HG03342 (cell line): ENCODE data around the gene KLF11.
"Not testable (repeated sequence)": the region's sequence is repeated elsewhere in the genome, so short reads cannot be mapped to it uniquely, and the experiment has no call there.

Source experiments
- ATAC-seq: cut with Tn5 transposase; IDR thresholded peaks from one replicate; pipeline ENCODE4 v1.9.1; 2021; ENCODE audit warnings: mild to moderate bottlenecking, moderate library complexity; ENCODE audit not compliant: unreplicated experiment

The KLF11 gene

GRCh38 chr2:10022966-10023662 lies 20.2 kb upstream of the KLF11 start:
- ATAC-seq = no peak

DNA sequence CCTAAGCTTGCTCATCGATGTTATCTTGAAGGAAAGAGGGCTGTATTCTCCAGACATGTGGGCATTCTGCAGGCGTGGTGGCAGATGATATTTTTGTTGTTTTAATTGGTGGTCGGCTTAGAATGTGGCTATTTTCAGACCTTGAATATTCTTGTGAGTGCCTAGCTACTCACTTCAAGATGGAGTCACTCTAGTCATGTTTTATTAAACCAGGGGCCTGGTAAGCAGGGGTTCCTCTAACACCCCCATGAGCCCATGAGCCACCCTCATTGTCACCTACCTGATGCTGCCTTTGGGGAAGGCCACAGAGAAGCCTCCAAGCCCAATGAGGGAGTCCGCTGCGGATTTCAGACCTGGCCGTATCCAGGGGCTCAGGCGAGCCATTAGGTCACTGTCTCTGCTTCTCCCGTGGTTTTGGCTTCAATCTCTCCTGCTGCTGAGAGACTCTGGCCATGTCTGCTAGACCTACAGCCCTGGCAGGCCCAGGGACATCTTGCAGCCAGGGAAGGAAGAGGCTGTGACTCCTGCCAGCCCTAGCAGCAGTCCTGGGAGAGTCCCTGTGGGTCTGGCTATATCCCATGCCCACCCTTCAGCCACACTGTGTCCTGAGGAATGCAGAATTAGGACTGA lies 16.3 kb upstream of the KLF11 start:
- ATAC-seq = no peak

- no peak for ATAC-seq
These were observed 15.6 kb upstream of the KLF11 start for GRCh38 chr2:10027660-10028330.

DNA sequence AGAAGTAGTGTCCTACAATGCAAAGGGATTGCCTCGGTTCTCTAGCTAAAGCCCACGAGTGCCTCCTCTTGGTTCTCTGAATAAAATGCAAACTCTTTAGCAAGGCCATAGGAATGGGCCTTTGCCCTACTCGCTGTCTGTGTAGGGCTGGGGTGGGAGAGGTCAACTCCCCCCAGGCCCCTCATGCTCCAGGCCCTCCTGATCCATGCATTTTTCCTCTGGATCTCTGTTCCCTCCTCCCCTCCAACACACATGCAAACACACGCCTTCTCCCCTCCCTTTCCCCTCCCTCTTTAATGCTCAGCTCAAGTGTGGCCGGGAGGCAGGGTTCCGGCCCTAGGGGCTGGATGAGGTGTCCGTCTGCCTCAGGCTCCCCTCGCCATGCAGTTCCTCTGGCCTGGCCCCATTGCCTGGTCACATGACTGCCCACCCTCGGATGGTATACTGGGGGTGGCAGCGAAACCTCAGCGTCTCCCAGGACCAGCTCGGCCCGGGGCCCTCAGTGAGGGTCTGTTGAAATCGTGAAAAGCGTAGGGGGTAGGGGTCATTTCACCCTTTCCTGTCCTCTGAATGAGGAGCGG lies 14.9 kb upstream of the KLF11 start:
- no peak for ATAC-seq

GRCh38 chr2:10028988-10029874 lies 14.1 kb upstream of the KLF11 start:
- ATAC-seq = peak; percentile 72

GRCh38 chr2:10029875-10030223 lies 13.5 kb upstream of the KLF11 start:
- no peak for ATAC-seq

DNA sequence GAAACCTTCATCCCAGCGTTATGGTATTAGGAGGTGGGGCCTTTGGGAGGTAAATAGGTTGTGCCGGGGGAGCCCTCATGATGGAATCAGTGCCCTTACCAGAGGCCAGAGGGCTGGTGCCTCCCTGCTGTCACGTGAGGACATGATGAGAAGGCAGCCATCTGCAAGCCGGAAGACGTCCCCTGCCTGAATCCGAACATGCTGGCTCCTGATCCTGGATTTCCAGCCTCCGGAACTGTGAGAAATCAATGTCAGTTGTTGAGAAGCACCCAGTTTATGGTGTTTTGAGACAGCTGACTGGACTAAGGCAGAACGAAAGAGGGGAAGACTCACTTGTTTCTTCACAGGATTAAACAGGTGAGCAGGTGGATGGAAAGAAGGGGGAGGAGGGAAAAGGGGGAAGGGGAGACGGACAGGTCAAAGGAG lies 13.0 kb upstream of the KLF11 start:
- ATAC-seq = no peak

GRCh38 chr2:10030798-10031197 lies 12.6 kb upstream of the KLF11 start:
- not testable (repeated sequence) for ATAC-seq

- no peak for ATAC-seq
These were observed 11.2 kb upstream of the KLF11 start for GRCh38 chr2:10031886-10032745.

- ATAC-seq = no peak
These were observed 10.6 kb upstream of the KLF11 start for GRCh38 chr2:10032746-10033105.

- ATAC-seq = no peak
These were observed 9.9 kb upstream of the KLF11 start for GRCh38 chr2:10033251-10034006.

GRCh38 chr2:10034333-10035052 lies 8.9 kb upstream of the KLF11 start:
- ATAC-seq = no peak

- no peak for ATAC-seq
These were observed 8.3 kb upstream of the KLF11 start for GRCh38 chr2:10035053-10035422.

DNA sequence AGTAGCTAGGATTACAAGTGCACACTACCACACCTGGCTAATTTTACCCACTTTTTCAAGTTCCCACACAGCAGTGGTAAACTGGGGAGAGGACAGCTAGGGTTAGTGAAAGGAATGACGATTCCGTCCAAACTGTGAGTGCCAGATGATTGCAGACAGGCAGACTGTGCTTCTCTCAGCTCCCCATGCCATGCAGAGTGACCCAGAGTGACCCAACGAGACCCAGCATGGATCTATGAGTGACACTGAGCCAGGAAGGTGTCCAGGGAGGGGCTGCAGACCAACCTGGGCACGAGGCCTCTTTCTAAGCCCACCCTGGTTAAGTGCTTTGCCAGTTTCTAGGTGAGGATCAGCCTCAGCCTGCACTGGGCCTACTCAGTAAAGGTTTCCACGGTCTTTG lies 7.7 kb upstream of the KLF11 start:
- no peak for ATAC-seq

GRCh38 chr2:10036095-10036884 lies 7.1 kb upstream of the KLF11 start:
- no peak for ATAC-seq

GRCh38 chr2:10038123-10038522 lies 5.2 kb upstream of the KLF11 start:
- no peak for ATAC-seq

DNA sequence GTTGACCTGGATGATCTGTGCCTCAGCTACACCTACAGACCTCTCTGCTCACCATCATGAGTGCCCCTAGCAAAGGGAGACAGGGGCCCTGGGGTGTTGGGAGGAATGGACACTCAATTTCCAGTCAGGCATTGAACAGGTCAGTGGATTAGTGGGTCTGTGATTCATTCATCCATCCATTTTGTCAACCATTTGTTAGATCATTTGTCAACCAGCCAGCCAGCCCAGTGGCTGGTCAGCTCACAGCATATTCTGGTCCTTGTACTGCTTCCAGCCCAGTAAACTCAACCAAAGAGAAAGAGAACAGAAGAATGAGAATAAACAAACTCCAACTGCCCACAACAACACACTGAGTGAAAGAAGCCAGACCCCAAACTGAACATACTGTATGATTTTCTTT lies 4.6 kb upstream of the KLF11 start:
- no peak for ATAC-seq
